ENCODE data around the gene MYH9.

- TF ChIP-seq CTCF (conservative IDR thresholded peaks at IDR 0.05 in 1 of 2, IDR thresholded peaks at IDR 0.05 in 1 of 2; ENCODE audit: extremely low read depth in 1 of 2, insufficient read depth in 1 of 2, low read depth in 1 of 2, low read length in 2 of 2): no peak
- TF ChIP-seq EZH2 (IDR thresholded peaks at IDR 0.05; ENCODE audit: borderline replicate concordance, low read length): no peak
These were observed 8.0 kb downstream of the MYH9 start for GRCh38 chr22:36379593-36380361.

Data from mammary epithelial cell (primary cell).